H1 (cell line): ENCODE data around the gene TUBB1.

Experiments
- EZH2 ChIP-seq: fragments of 200-600 bp; sonication (generic); IDR thresholded peaks from 2 replicates; pipeline ENCODE4 v1.7.1; 2012; ENCODE audit warnings: low read depth, mild to moderate bottlenecking, moderate library complexity, low read length, inconsistent platforms; ENCODE audit not compliant: severe bottlenecking
- JUND ChIP-seq: IDR thresholded peaks from 2 replicates; pipeline ENCODE4 v1.6.1; 2011; ENCODE audit warnings: mild to moderate bottlenecking, improper control_type of control experiment, low read length
- KDM5A ChIP-seq: fragments of 200-600 bp; IDR thresholded peaks from 2 replicates; pipeline ENCODE4 v1.7.1; 2012; ENCODE audit warnings: mild to moderate bottlenecking, low read length, inconsistent platforms, mixed read lengths
- POLR2A ChIP-seq, 2 experiments: IDR thresholded peaks; 1 replicate in 1 of 2; 2 replicates in 1 of 2; pipeline ENCODE4 v1.6.1; 2011; ENCODE audit warnings: low read depth in 2 of 2, low read length in 2 of 2, mild to moderate bottlenecking in 2 of 2; ENCODE audit errors: control extremely low read depth in 1 of 2
- RAD21 ChIP-seq, 2 experiments: IDR thresholded peaks in 1 of 2; conservative IDR thresholded peaks in 1 of 2; 2 replicates each; pipeline ENCODE4 v1.6.1; 2011; ENCODE audit warnings: low read depth in 2 of 2, low read length in 2 of 2, improper control_type of control experiment in 1 of 2, inconsistent platforms in 1 of 2, mild to moderate bottlenecking in 1 of 2, moderate library complexity in 1 of 2
- SIN3A ChIP-seq, 2 experiments: IDR thresholded peaks in 1 of 2; conservative IDR thresholded peaks in 1 of 2; 2 replicates each; pipeline ENCODE4 v1.6.1; 2011 to 2012; ENCODE audit warnings: low read length in 2 of 2, improper control_type of control experiment in 1 of 2, low read depth in 1 of 2, mild to moderate bottlenecking in 1 of 2
- TAF1 ChIP-seq: IDR thresholded peaks from 2 replicates; pipeline ENCODE4 v1.6.1; 2011; ENCODE audit warnings: mild to moderate bottlenecking, low read depth, low read length
- TF ChIP-seq, protein P1 (sequence below), 3 experiments: IDR thresholded peaks; 1 replicate in 2 of 3; 2 replicates in 1 of 3; pipeline versions ENCODE4 v1.5.1 to v1.6.1; 2011; ENCODE audit warnings: low read length in 3 of 3, mild to moderate bottlenecking in 3 of 3, inconsistent platforms in 2 of 3, low read depth in 1 of 3, moderate library complexity in 1 of 3; ENCODE audit not compliant: insufficient read depth in 1 of 3; ENCODE audit errors: control extremely low read depth in 1 of 3
- TF ChIP-seq, protein P2 (sequence below): IDR thresholded peaks from 2 replicates; pipeline ENCODE4 v1.6.1; 2012; ENCODE audit warnings: inconsistent platforms

DNA sequence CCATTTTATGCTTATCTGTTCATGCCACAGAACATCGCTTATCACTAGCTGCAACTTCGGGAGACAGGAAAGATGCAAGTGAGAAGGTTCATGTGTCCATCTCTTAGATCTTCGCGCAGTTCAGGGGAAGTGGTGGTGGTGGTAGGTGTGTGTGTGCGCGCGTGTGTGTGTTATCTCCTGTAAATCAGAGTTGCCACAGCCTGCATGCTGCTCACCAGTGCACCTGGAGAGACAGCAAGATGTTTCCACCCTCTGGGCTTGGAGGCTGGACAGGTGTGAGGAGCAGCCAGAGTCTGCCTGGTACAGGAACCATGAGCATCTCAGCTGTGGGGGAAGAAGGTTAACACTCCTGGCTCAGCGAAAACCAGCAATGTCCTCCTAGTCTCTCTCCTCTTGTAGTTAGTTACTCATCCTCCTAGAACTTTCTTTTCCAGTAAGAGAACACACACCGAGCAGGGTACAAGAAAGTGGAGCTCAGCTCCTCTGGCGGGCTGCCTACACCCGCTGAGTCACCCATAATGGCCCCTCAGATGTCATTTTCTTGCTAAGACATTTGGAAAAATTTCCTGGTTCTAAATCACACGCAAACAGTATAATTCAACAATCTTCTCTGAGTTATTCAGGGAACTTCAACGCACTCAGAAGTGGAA lies 5.1 kb upstream of the TUBB1 start:
- TF ChIP-seq POLR2A (IDR thresholded peaks at IDR 0.05; ENCODE audit: control extremely low read depth in 1 of 2, low read depth in 2 of 2, low read length in 2 of 2) (no peak), RAD21 (IDR thresholded peaks at IDR 0.05 in 1 of 2, conservative IDR thresholded peaks at IDR 0.05 in 1 of 2; ENCODE audit: low read depth in 2 of 2, low read length in 2 of 2) (no peak), JUND (no peak), SIN3A (conservative IDR thresholded peaks at IDR 0.05 in 1 of 2, IDR thresholded peaks at IDR 0.05 in 1 of 2; ENCODE audit: low read depth in 1 of 2, low read length in 2 of 2) (no peak), EZH2 (no peak), KDM5A (no peak), TAF1 (no peak)
- TF ChIP-seq, protein P1, sequence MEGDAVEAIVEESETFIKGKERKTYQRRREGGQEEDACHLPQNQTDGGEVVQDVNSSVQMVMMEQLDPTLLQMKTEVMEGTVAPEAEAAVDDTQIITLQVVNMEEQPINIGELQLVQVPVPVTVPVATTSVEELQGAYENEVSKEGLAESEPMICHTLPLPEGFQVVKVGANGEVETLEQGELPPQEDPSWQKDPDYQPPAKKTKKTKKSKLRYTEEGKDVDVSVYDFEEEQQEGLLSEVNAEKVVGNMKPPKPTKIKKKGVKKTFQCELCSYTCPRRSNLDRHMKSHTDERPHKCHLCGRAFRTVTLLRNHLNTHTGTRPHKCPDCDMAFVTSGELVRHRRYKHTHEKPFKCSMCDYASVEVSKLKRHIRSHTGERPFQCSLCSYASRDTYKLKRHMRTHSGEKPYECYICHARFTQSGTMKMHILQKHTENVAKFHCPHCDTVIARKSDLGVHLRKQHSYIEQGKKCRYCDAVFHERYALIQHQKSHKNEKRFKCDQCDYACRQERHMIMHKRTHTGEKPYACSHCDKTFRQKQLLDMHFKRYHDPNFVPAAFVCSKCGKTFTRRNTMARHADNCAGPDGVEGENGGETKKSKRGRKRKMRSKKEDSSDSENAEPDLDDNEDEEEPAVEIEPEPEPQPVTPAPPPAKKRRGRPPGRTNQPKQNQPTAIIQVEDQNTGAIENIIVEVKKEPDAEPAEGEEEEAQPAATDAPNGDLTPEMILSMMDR (IDR thresholded peaks at IDR 0.05; ENCODE audit: control extremely low read depth in 1 of 3, insufficient read depth in 1 of 3, low read depth in 1 of 3, low read length in 3 of 3): no peak
- TF ChIP-seq, protein P2, sequence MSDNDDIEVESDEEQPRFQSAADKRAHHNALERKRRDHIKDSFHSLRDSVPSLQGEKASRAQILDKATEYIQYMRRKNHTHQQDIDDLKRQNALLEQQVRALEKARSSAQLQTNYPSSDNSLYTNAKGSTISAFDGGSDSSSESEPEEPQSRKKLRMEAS: no peak
